ENCODE data around the gene MCEMP1. TPM values are rescaled to one million over a fixed set of nuclear protein-coding genes. Genes with fewer than 3 reads are reported as not detected.

The MCEMP1 gene
- total and polyA plus RNA-seq, 2 experiments from 2014 or later = not detected

GRCh38 chr19:7632340-7633203, 44.3 kb upstream of the MCEMP1 start:
- Histone ChIP-seq H3K36me3 (ENCODE audit: insufficient read depth) (no peaks in the 10 kb centered on the region), H3K4me2 (no peak overlapping the region), H3K79me2 (replicated peaks; ENCODE audit: insufficient read depth) (peaks cover 31% of the 10 kb centered on the region), H3K9me2 (ENCODE audit: insufficient read depth) (no peaks in the 10 kb centered on the region), H4K20me1 (replicated peaks; ENCODE audit: insufficient read depth) (peaks cover 8% of the 10 kb centered on the region), H3F3A (replicated peaks; ENCODE audit: low read depth) (no peaks in the 10 kb centered on the region), H3K4me3 (no peak overlapping the region), H3K4me1 (ENCODE audit: insufficient read depth) (peaks cover 14% of the 10 kb centered on the region; the same call in 1 of the 2 replicates), H2AFZ (no peak overlapping the region), H3K27me3 (ENCODE audit: insufficient read depth) (peaks cover 24% of the 10 kb centered on the region), H3K27ac (ENCODE audit: low read depth) (no peak overlapping the region)
- TF ChIP-seq, protein P1, sequence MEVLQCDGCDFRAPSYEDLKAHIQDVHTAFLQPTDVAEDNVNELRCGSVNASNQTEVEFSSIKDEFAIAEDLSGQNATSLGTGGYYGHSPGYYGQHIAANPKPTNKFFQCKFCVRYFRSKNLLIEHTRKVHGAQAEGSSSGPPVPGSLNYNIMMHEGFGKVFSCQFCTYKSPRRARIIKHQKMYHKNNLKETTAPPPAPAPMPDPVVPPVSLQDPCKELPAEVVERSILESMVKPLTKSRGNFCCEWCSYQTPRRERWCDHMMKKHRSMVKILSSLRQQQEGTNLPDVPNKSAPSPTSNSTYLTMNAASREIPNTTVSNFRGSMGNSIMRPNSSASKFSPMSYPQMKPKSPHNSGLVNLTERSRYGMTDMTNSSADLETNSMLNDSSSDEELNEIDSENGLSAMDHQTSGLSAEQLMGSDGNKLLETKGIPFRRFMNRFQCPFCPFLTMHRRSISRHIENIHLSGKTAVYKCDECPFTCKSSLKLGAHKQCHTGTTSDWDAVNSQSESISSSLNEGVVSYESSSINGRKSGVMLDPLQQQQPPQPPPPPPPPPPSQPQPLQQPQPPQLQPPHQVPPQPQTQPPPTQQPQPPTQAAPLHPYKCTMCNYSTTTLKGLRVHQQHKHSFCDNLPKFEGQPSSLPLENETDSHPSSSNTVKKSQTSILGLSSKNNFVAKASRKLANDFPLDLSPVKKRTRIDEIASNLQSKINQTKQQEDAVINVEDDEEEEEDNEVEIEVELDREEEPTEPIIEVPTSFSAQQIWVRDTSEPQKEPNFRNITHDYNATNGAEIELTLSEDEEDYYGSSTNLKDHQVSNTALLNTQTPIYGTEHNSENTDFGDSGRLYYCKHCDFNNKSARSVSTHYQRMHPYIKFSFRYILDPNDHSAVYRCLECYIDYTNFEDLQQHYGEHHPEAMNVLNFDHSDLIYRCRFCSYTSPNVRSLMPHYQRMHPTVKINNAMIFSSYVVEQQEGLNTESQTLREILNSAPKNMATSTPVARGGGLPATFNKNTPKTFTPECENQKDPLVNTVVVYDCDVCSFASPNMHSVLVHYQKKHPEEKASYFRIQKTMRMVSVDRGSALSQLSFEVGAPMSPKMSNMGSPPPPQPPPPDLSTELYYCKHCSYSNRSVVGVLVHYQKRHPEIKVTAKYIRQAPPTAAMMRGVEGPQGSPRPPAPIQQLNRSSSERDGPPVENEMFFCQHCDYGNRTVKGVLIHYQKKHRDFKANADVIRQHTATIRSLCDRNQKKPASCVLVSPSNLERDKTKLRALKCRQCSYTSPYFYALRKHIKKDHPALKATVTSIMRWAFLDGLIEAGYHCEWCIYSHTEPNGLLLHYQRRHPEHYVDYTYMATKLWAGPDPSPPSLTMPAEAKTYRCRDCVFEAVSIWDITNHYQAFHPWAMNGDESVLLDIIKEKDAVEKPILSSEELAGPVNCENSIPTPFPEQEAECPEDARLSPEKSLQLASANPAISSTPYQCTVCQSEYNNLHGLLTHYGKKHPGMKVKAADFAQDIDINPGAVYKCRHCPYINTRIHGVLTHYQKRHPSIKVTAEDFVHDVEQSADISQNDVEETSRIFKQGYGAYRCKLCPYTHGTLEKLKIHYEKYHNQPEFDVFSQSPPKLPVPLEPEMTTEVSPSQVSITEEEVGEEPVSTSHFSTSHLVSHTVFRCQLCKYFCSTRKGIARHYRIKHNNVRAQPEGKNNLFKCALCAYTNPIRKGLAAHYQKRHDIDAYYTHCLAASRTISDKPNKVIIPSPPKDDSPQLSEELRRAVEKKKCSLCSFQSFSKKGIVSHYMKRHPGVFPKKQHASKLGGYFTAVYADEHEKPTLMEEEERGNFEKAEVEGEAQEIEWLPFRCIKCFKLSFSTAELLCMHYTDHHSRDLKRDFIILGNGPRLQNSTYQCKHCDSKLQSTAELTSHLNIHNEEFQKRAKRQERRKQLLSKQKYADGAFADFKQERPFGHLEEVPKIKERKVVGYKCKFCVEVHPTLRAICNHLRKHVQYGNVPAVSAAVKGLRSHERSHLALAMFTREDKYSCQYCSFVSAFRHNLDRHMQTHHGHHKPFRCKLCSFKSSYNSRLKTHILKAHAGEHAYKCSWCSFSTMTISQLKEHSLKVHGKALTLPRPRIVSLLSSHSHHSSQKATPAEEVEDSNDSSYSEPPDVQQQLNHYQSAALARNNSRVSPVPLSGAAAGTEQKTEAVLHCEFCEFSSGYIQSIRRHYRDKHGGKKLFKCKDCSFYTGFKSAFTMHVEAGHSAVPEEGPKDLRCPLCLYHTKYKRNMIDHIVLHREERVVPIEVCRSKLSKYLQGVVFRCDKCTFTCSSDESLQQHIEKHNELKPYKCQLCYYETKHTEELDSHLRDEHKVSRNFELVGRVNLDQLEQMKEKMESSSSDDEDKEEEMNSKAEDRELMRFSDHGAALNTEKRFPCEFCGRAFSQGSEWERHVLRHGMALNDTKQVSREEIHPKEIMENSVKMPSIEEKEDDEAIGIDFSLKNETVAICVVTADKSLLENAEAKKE (CRISPR knock-in tag; IDR thresholded peaks at IDR 0.05) = no peak
- TF ChIP-seq CTCF (conservative IDR thresholded peaks at IDR 0.05; ENCODE audit: low read depth in 2 of 2) = no peak
- no peak for TF ChIP-seq ZNF114 (CRISPR knock-in tag; IDR thresholded peaks at IDR 0.05)
- TF ChIP-seq POLR2AphosphoS5 (IDR thresholded peaks at IDR 0.05; ENCODE audit: low read depth) = no peak
- TF ChIP-seq REST (IDR thresholded peaks at IDR 0.05; ENCODE audit: unreplicated experiment) = no peak
- TF ChIP-seq EZH2 (IDR thresholded peaks at IDR 0.05; ENCODE audit: low read depth, unreplicated experiment) = no peak
- TF ChIP-seq ETS1 (IDR thresholded peaks at IDR 0.05) = no peak
- no peak for TF ChIP-seq EZH2phosphoT487 (IDR thresholded peaks at IDR 0.05; ENCODE audit: unreplicated experiment)
- TF ChIP-seq JUNB (IDR thresholded peaks at IDR 0.05; ENCODE audit: unreplicated experiment) = no peak
- Mint-ChIP-seq H3K9me3 (no peaks in the 10 kb centered on the region; the same call in 1 of the 3 replicates), H3K4me3 (no peak overlapping the region), H3K27me3 (ENCODE audit: insufficient read depth, low read depth, poor library complexity) (peaks cover 27% of the 10 kb centered on the region), H3K4me1 (peaks cover 16% of the 10 kb centered on the region), H3K27ac (no peak overlapping the region), H3K36me3 (ENCODE audit: low read depth) (no peaks in the 10 kb centered on the region; the same call in 2 of the 3 replicates)
- DNase-seq (ENCODE audit: low spot score) (no peak), ATAC-seq (no peak)

All from GM23338 (cell line).